MCF 10A (cell line): ENCODE results near the gene CYP1B1. TPM values are rescaled to one million over a fixed set of nuclear protein-coding genes. Genes with fewer than 3 reads are reported as not detected.
A peak's percentile ranks its signal among the peaks of the same experiment; 100 is the strongest.

ENCODE experiments used
- Bru-seq: library from RNA; stranded (reverse); fragments of 400-500 nt; gene quantifications from one replicate; lab custom pipeline; 2021; lab: Mats Ljungman, UMichigan
- BruChase-seq, 2 experiments: library from RNA; stranded (reverse); fragments of 400-500 nt; gene quantifications; one replicate each; lab custom pipeline; 2021; lab: Mats Ljungman, UMichigan
- BruUV-seq: library from RNA; stranded (reverse); fragments of 400-500 nt; replicated peaks from 2 replicates; lab custom pipeline; 2021; lab: Mats Ljungman, UMichigan
- CTCF ChIA-PET: fragments of 300-600 bp; sonication (Branson Sonifier 250); formaldehyde crosslinking; extraction: SDS; loops from one replicate; lab custom pipeline; 2021; ENCODE audit warnings: antibody characterized with exemption, inconsistent platforms; lab: Yijun Ruan, JAX
- POLR2A ChIA-PET: fragments of 300-600, 350-650 bp; sonication (Branson Sonifier 250); formaldehyde crosslinking; extraction: SDS; loops from one replicate; lab custom pipeline; 2020; ENCODE audit warnings: antibody characterized with exemption, inconsistent platforms; lab: Yijun Ruan, JAX
- DNase-seq: peaks from one replicate; pipeline ENCODE4 v3.0.0-alpha.2; 2018; ENCODE audit not compliant: unreplicated experiment
- H3K27ac Mint-ChIP-seq: one replicate; pipeline ENCODE4 v1.8.0; 2022; ENCODE audit warnings: mild to moderate bottlenecking, low read depth, mixed read lengths; ENCODE audit not compliant: unreplicated experiment
- H3K27me3 Mint-ChIP-seq: one replicate; pipeline ENCODE4 v1.8.0; 2022; ENCODE audit warnings: mixed read lengths; ENCODE audit not compliant: insufficient read depth, unreplicated experiment
- H3K36me3 Mint-ChIP-seq: one replicate; pipeline ENCODE4 v1.8.0; 2022; ENCODE audit warnings: mild to moderate bottlenecking, moderate library complexity, mixed read lengths; ENCODE audit not compliant: insufficient read depth, unreplicated experiment
- H3K4me1 Mint-ChIP-seq: one replicate; pipeline ENCODE4 v1.8.0; 2022; ENCODE audit warnings: mixed read lengths; ENCODE audit not compliant: insufficient read depth, unreplicated experiment
- H3K4me3 Mint-ChIP-seq: one replicate; pipeline ENCODE4 v1.8.0; 2022; ENCODE audit warnings: mild to moderate bottlenecking, moderate library complexity, mixed read lengths; ENCODE audit not compliant: unreplicated experiment
- H3K9me3 Mint-ChIP-seq: one replicate; pipeline ENCODE4 v1.8.0; 2022; ENCODE audit warnings: mixed read lengths; ENCODE audit not compliant: unreplicated experiment
- CTCF ChIP-seq: fragments of 200-600 bp; IDR thresholded peaks from one replicate; pipeline ENCODE4 v1.8.0; 2022; ENCODE audit warnings: antibody characterized with exemption, mild to moderate bottlenecking; ENCODE audit not compliant: unreplicated experiment
- intact Hi-C: fragments of 100-400 bp; cut with micrococcal nuclease; formaldehyde crosslinking; loops from 2 replicates; pipeline ENCODE4 v1.14.1; 2022
- long read RNA-seq: library from polyadenylated mRNA; stranded (forward); transcript quantifications from one replicate; pipeline ENCODE4 v2.0.0, GENCODE V29; 2022
- total RNA-seq: library from RNA; stranded (reverse); gene quantifications from 2 replicates; pipeline ENCODE4 v1.2.3, GENCODE V29; 2022

CYP1B1 gene
- 37.2 and 53.3 TPM in 2 replicates for total RNA-seq
- percentile 78 among the genes with signal in this experiment for Bru-seq, nascent RNA
- BruChase-seq, experiment 1, labeled RNA remaining after a 6-hour chase = percentile 96 among the genes with signal in this experiment
- percentile 94 among the genes with signal in this experiment for BruChase-seq, experiment 2, labeled RNA remaining after a 2-hour chase
- long read RNA-seq, full-length matches to known transcripts = 141 of 151 reads
- long read RNA-seq, partial matches to known transcripts = 4 of 151 reads
- long read RNA-seq, other reads (novel, unspliced or antisense) = 6 of 151 reads

- TF ChIP-seq CTCF = no peak
- TSS peak; percentile 48 for BruUV-seq
- POLR2A ChIA-PET = interaction anchor here (0.7 to 5.4 kb wide), 26 partner anchors 8 to 525 kb away, joined by 3 to 100 read pairs (median 6); partner anchors contain the start of gene RMDN2
- H3K36me3 Mint-ChIP-seq = peaks cover 23% of the 10 kb centered on the region
- peak; percentile 42 for DNase-seq
- H3K9me3 Mint-ChIP-seq = no peaks in the 10 kb centered on the region
- H3K4me3 Mint-ChIP-seq = peak within 1 kb of the TSS; percentile 78
- intact Hi-C loops = loop anchor here (1.0 to 5.0 kb wide), 7 partner anchors 21 to 199 kb away; no protein-coding TSS in a partner anchor
- CTCF ChIA-PET = interaction anchor here (0.6 to 2.8 kb wide), 24 partner anchors 8 to 495 kb away, joined by 3 to 20 read pairs (median 4); no protein-coding TSS in a partner anchor
- no peaks in the 10 kb centered on the region for H3K27me3 Mint-ChIP-seq
- H3K4me1 Mint-ChIP-seq = peaks cover 8% of the 10 kb centered on the region
- H3K27ac Mint-ChIP-seq = peak within 1 kb of the TSS; percentile 75
Measured at GRCh38 chr2:38075507-38076151, at the start of gene CYP1B1. CYP1B1 (minus strand) TSS chr2:38076151; CDS start chr2:38075388, 763 bp downstream.

GRCh38 chr2:38125007-38125406, 49.1 kb upstream of the CYP1B1 start:
- Mint-ChIP-seq H3K4me1 (peaks cover 12% of the 10 kb centered on the region), H3K4me3 (no peak overlapping the region), H3K36me3 (peaks cover 25% of the 10 kb centered on the region), H3K9me3 (peaks cover 20% of the 10 kb centered on the region), H3K27ac (no peak overlapping the region), H3K27me3 (no peaks in the 10 kb centered on the region)
- ChIA-PET CTCF (no interaction called here), POLR2A (no interaction called here)
- intact Hi-C loops = no loop called here
- no TSS peak for BruUV-seq
- TF ChIP-seq CTCF = no peak
- no peak for DNase-seq

- no peak for TF ChIP-seq CTCF
- BruUV-seq = no TSS peak
- DNase-seq = no peak
- peaks cover 23% of the 10 kb centered on the region for H3K36me3 Mint-ChIP-seq
- H3K27me3 Mint-ChIP-seq = no peaks in the 10 kb centered on the region
- no peak overlapping the region for H3K4me3 Mint-ChIP-seq
- intact Hi-C loops = no loop called here
- H3K4me1 Mint-ChIP-seq = peaks cover 11% of the 10 kb centered on the region
- no peak overlapping the region for H3K27ac Mint-ChIP-seq
- POLR2A ChIA-PET = interaction anchor here (1.8 kb wide), 1 partner anchor 16 kb away, joined by 4 read pairs; no protein-coding TSS in a partner anchor
- CTCF ChIA-PET = no interaction called here
- H3K9me3 Mint-ChIP-seq = peaks cover 20% of the 10 kb centered on the region
Measured at GRCh38 chr2:38123911-38124310, 48.0 kb upstream of the CYP1B1 start.

GRCh38 chr2:38122344-38122743, 46.4 kb upstream of the CYP1B1 start:
- Mint-ChIP-seq H3K27ac (no peak overlapping the region), H3K36me3 (peaks cover 14% of the 10 kb centered on the region), H3K27me3 (no peaks in the 10 kb centered on the region), H3K4me3 (no peak overlapping the region), H3K4me1 (peaks cover 9% of the 10 kb centered on the region), H3K9me3 (peaks cover 12% of the 10 kb centered on the region)
- ChIA-PET POLR2A (interaction anchor here (1.1 to 1.8 kb wide), 4 partner anchors 18 to 65 kb away, joined by 3 to 7 read pairs (median 4); no protein-coding TSS in a partner anchor), CTCF (interaction anchor here (1.2 to 1.3 kb wide), 2 partner anchors 95 to 152 kb away, joined by 4 read pairs; no protein-coding TSS in a partner anchor)
- intact Hi-C loops = no loop called here
- no TSS peak for BruUV-seq
- TF ChIP-seq CTCF = no peak
- DNase-seq = no peak
